Heart right ventricle (tissue), 16 donors: ENCODE measurements around the gene TNS3. TPM values are rescaled to one million over a fixed set of nuclear protein-coding genes. Genes with fewer than 3 reads are reported as not detected.

ENCODE experiments used
- ATAC-seq, 8 donors: fragments of 200-7000 bp; cut with Tn5 transposase; one replicate each; pipeline ENCODE4 v1.9.1; 2020; ENCODE audit warnings: mild to moderate bottlenecking in 8 of 8, moderate library complexity in 8 of 8, moderate number of reproducible peaks in 1 of 8
- DNase-seq, 2 donors: peaks; one replicate each; pipeline ENCODE4 v3.0.0-alpha.2; 2020
- H3K27ac ChIP-seq, 10 donors: fragments of 200-600 bp; sonication (generic) in 2 of 10; one replicate each; pipeline versions ENCODE4 v1.5.0 to v1.8.0; 2020 to 2022; ENCODE audit warnings: mild to moderate bottlenecking in 3 of 10
- H3K27me3 ChIP-seq, 7 donors: fragments of 200-600 bp; one replicate each; pipeline ENCODE4 v1.8.0; 2021 to 2022; ENCODE audit warnings: mild to moderate bottlenecking in 2 of 7
- H3K36me3 ChIP-seq, 9 donors: fragments of 200-600 bp; sonication (generic) in 1 of 9; one replicate each; pipeline versions ENCODE4 v1.5.0 to v1.8.0; 2020 to 2022; ENCODE audit warnings: mild to moderate bottlenecking in 2 of 9
- H3K4me1 ChIP-seq, 9 donors: fragments of 200-600 bp; sonication (generic) in 1 of 9; one replicate each; pipeline versions ENCODE4 v1.5.0 to v1.8.0; 2020 to 2022; ENCODE audit warnings: mild to moderate bottlenecking in 4 of 9
- H3K4me3 ChIP-seq, 10 donors: fragments of 200-600 bp; sonication (generic) in 2 of 10; one replicate each; pipeline versions ENCODE4 v1.5.0 to v1.8.0; 2020 to 2022; ENCODE audit warnings: mild to moderate bottlenecking in 7 of 10, moderate library complexity in 2 of 10
- H3K9me3 ChIP-seq, 11 donors: fragments of 200-600 bp in 10 of 11; sonication (generic) in 2 of 11; one replicate each; pipeline versions ENCODE4 v1.5.0 to v1.8.0; 2013 to 2022; ENCODE audit warnings: mild to moderate bottlenecking in 2 of 11, control low read depth in 1 of 11, moderate library complexity in 1 of 11
- WGBS, 2 donors: extraction: QIAGEN DNeasy Blood & Tissue Kit; methylation state at CpG; one replicate each; pipeline ENCODE4 v1.1.7; 2013; ENCODE audit warnings: inconsistent platforms in 1 of 2; 5-methylcytosine and 5-hydroxymethylcytosine counted together
- intact Hi-C, 10 donors: fragments of 100-400 bp; cut with DNase I; formaldehyde crosslinking; loops; one replicate each; pipeline versions ENCODE4 v1.11.1 to v1.14.2; 2022
- polyA plus RNA-seq, 2 donors: library from polyadenylated mRNA; stranded (reverse); fragments of 200-250 nt; gene quantifications; one replicate each; pipeline ENCODE4 v1.2.3, GENCODE V29; 2013
- total RNA-seq, 10 donors: library from RNA; stranded (reverse); fragmentation: NEBNext Ultra II Directional in 3 of 10; extraction: Animal tissue kit (Norgen Biotek cat#: 25700) in 3 of 10; gene quantifications; one replicate each; pipeline versions ENCODE4 v1.2.1 to v1.2.4, GENCODE V29; 2021 to 2023
- TF ChIP-seq, protein P1 (sequence below), 9 donors: fragments of 200-600 bp; sonication (generic) in 2 of 9; IDR thresholded peaks; one replicate each; pipeline versions ENCODE4 v1.5.0 to v1.8.0; 2021 to 2022; ENCODE audit warnings: antibody characterized with exemption in 9 of 9, mild to moderate bottlenecking in 5 of 9, moderate library complexity in 1 of 9
- donor health status: Arrhythmogenic right ventricular cardiomyopathy.
- donor health status: ischemic (EF 13 %, LVEDD 7.1; RV severe dilation, severe dysfunction).
- donor health status: healthy with polysubstance abuse.
- donor health status: DM: no; HTN: yes; CAD: no.
- donor health status: DM: no; HTN: no; CAD: no.
- donor health status: ischemic (EF 25% LVEDD 6.9; RV normal size, moderate dysfunction).
- donor health status: ischemic (EF 25% LVEDD 5.7; RV mildly dilated, moderate dysfunction).
- donor health status: healthy.
- donor health status: DM: yes; HTN: yes; CAD: no.
- donor health status: Ischemic cardiomyopathy.
- donor health status: ischemic (EF 35%, LVEDD 5.7; RV mildly dilated, moderate dysfunction).
- donor health status: nonischemic (EF 11% LVEDD 7.7; RV severe dilation, severe dysfunction).
- donor health status: DM: yes; HTN: yes; CAD: no.
- donor health status: PGD.
- donor health status: ischemic (EF 29% LVEDD 5.4; RV normal size, mild dysfunction).
- donor health status: nonischemic (EF 23%, LVEDD 6.1; RV moderate dilation, normal function).

Gene TNS3
- total and polyA plus RNA-seq, 12 donors: 6.7 to 74.2 (median 34.0) TPM

DNA sequence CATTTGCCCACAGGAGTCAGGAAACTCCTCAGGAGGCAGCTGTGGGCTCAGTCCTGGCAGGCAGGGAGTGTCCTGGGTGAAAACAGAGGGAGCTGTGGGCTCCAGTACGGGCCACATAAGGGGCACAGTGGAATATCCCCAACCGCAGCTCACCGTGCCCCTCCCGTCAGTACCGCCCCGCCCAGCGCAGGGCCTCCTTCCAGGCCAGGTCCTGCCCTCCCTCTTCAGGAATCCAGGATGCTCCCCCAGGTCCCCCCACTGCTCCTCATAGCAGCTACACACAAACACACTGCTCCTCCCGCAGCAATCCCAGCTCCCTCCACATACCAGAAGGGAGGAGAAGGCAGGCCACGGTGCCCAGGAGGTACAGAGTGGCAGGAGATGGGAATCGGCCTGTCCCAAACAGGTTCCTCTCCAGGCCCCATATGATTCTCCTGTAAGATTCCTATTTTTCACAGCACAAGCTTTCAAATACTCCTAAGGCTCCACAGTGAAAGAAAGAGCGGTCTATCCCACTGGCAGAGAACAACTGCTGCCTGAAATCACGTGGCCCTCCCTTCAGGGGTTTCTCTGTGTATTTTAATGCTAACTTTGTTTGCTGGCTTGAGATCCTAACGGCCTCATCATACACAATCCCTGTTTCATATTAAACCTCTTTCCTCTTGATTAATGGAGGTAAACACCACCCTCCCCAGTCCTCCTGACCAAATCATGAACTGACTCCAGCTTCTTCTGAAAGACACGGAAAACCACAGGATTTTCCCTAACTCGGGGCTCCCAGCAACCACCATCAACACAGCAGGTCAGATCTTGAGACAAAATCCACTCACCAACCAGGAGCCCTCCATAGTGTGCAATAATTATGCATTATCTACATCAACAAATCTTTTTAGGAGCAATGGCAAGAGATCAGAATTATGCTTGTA lies 178.7 kb downstream of the TNS3 start:
- ATAC-seq (peak in 1 of 8 donors; percentile 4), DNase-seq (no peak)
- Histone ChIP-seq H3K4me1 (peaks cover 12 to 27% (median 17%) of the 10 kb centered on the region in 9 donors), H3K27me3 (no peaks in the 10 kb centered on the region), H3K9me3 (no peaks in the 10 kb centered on the region), H3K27ac (no peak overlapping the region), H3K36me3 (peaks cover 0 to 81% (median 0%) of the 10 kb centered on the region in 9 donors), H3K4me3 (no peak overlapping the region)
- 93% methylated on average over 15 of the region's 15 CpGs for WGBS, 2 donors
- intact Hi-C loops: loop anchor here in 1 of 10 donors (10.0 kb wide), 1 partner anchor 118 kb away; no protein-coding TSS in a partner anchor
- TF ChIP-seq, protein P1, sequence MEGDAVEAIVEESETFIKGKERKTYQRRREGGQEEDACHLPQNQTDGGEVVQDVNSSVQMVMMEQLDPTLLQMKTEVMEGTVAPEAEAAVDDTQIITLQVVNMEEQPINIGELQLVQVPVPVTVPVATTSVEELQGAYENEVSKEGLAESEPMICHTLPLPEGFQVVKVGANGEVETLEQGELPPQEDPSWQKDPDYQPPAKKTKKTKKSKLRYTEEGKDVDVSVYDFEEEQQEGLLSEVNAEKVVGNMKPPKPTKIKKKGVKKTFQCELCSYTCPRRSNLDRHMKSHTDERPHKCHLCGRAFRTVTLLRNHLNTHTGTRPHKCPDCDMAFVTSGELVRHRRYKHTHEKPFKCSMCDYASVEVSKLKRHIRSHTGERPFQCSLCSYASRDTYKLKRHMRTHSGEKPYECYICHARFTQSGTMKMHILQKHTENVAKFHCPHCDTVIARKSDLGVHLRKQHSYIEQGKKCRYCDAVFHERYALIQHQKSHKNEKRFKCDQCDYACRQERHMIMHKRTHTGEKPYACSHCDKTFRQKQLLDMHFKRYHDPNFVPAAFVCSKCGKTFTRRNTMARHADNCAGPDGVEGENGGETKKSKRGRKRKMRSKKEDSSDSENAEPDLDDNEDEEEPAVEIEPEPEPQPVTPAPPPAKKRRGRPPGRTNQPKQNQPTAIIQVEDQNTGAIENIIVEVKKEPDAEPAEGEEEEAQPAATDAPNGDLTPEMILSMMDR (IDR thresholded peaks at IDR 0.05): no peak

- intact Hi-C loops: loop anchor here in 1 of 10 donors (10.0 kb wide), 1 partner anchor 117 kb away; no protein-coding TSS in a partner anchor
- WGBS, 2 donors: 97 to 98% methylated on average over 17 of the region's 17 CpGs
- Histone ChIP-seq H3K27me3 (no peaks in the 10 kb centered on the region), H3K4me1 (peaks cover 11 to 22% (median 17%) of the 10 kb centered on the region in 9 donors), H3K36me3 (peaks cover 0 to 81% (median under 1%) of the 10 kb centered on the region in 9 donors), H3K27ac (no peak overlapping the region), H3K4me3 (no peak overlapping the region), H3K9me3 (no peaks in the 10 kb centered on the region)
- no peak for DNase-seq
- TF ChIP-seq, protein P1 (IDR thresholded peaks at IDR 0.05): no peak
- ATAC-seq: no peak
Measured at GRCh38 chr7:47401611-47402570, 180.0 kb downstream of the TNS3 start.

GRCh38 chr7:47400741-47401206 lies 181.1 kb downstream of the TNS3 start:
- ATAC-seq (peak in 1 of 8 donors; percentile 50), DNase-seq (no peak)
- Histone ChIP-seq H3K4me1 (peaks cover 0 to 11% (median 6%) of the 10 kb centered on the region in 9 donors), H3K27ac (no peak overlapping the region), H3K9me3 (no peaks in the 10 kb centered on the region), H3K27me3 (no peaks in the 10 kb centered on the region), H3K36me3 (peaks cover 0 to 81% (median 12%) of the 10 kb centered on the region in 9 donors), H3K4me3 (no peak overlapping the region)
- TF ChIP-seq, protein P1 (IDR thresholded peaks at IDR 0.05): no peak
- intact Hi-C loops: loop anchor here in 1 of 10 donors (10.0 kb wide), 1 partner anchor 116 kb away; no protein-coding TSS in a partner anchor
- 94 to 95% methylated on average over 21 of the region's 21 CpGs for WGBS, 2 donors
